Measurements from ENCODE around the gene SNED1. TPM values are rescaled to one million over a fixed set of nuclear protein-coding genes. Genes with fewer than 3 reads are reported as not detected.
"Not testable (repeated sequence)": the region's sequence is repeated elsewhere in the genome, so short reads cannot be mapped to it uniquely, and the experiment has no call there.

The SNED1 gene
- total RNA-seq, 1 donor from 2014 or later, result 0.11 TPM

- Mint-ChIP-seq H3K27me3 (ENCODE audit: insufficient read depth, low read depth) (no peaks in the 10 kb centered on the region), H3K4me3 (no peak overlapping the region), H3K36me3 (peaks cover 19% of the 10 kb centered on the region), H3K9me3 (no peaks in the 10 kb centered on the region), H3K27ac (no peak overlapping the region), H3K4me1 (no peaks in the 10 kb centered on the region)
- Histone ChIP-seq H3K4me1 (no peaks in the 10 kb centered on the region), H3K9ac (no peak overlapping the region), H3K9me3 (ENCODE audit: low read depth) (no peaks in the 10 kb centered on the region), H3K27me3 (no peaks in the 10 kb centered on the region), H3K4me2 (no peak overlapping the region), H3F3A (ENCODE audit: low read depth) (peaks cover 4% of the 10 kb centered on the region), H3K27ac (no peak overlapping the region), H2AFZ (replicated peaks) (no peak overlapping the region), H3K4me3 (no peak overlapping the region), H4K20me1 (ENCODE audit: low read depth) (peaks cover 15% of the 10 kb centered on the region), H3K36me3 (peaks cover 7% of the 10 kb centered on the region), H3K79me2 (ENCODE audit: low read depth) (no peaks in the 10 kb centered on the region)
- DNase-seq (ENCODE audit: low spot score), result no peak
- no peak for TF ChIP-seq EZH2phosphoT487 (IDR thresholded peaks at IDR 0.05)
These were observed 93.5 kb downstream of the SNED1 start for GRCh38 chr2:241091734-241092445.

GRCh38 chr2:241092677-241093076 lies 94.3 kb downstream of the SNED1 start:
- no peak overlapping the region for H3K4me3 Mint-ChIP-seq
- H3K4me1 ChIP-seq, result no peaks in the 10 kb centered on the region

GRCh38 chr2:241093133-241093781 lies 94.8 kb downstream of the SNED1 start:
- H3F3A ChIP-seq (ENCODE audit: low read depth); H3K4me2 ChIP-seq; H3K27me3 Mint-ChIP-seq (ENCODE audit: insufficient read depth, low read depth); H3K27ac Mint-ChIP-seq; H3K9me3 ChIP-seq (ENCODE audit: low read depth); H3K4me3 Mint-ChIP-seq; H3K9ac ChIP-seq; H2AFZ ChIP-seq (replicated peaks); H3K9me3 Mint-ChIP-seq; H3K4me1 Mint-ChIP-seq; H3K4me1 ChIP-seq; DNase-seq (ENCODE audit: low spot score); H3K27ac ChIP-seq; H3K4me3 ChIP-seq; H3K79me2 ChIP-seq (ENCODE audit: low read depth); H3K27me3 ChIP-seq; H3K36me3 ChIP-seq: not testable (repeated sequence)
- H3K36me3 Mint-ChIP-seq, result peaks cover 14% of the 10 kb centered on the region
- H4K20me1 ChIP-seq (ENCODE audit: low read depth), result peaks cover 15% of the 10 kb centered on the region

More at GRCh38 chr2:241092677-241093076, 94.3 kb downstream of the SNED1 start:
- no peaks in the 10 kb centered on the region for H3K9me3 Mint-ChIP-seq
- Histone ChIP-seq H3K9me3 (ENCODE audit: low read depth) (no peaks in the 10 kb centered on the region), H2AFZ (replicated peaks) (no peak overlapping the region), H3K4me2 (no peak overlapping the region), H3K36me3 (peaks cover 7% of the 10 kb centered on the region), H3F3A (ENCODE audit: low read depth) (peaks cover 4% of the 10 kb centered on the region), H3K27me3 (no peaks in the 10 kb centered on the region), H3K79me2 (ENCODE audit: low read depth) (peaks cover 2% of the 10 kb centered on the region), H4K20me1 (ENCODE audit: low read depth) (peaks cover 15% of the 10 kb centered on the region), H3K4me3 (no peak overlapping the region), H3K27ac (no peak overlapping the region), H3K9ac (no peak overlapping the region)
- no peak for DNase-seq (ENCODE audit: low spot score)
- H3K4me1 Mint-ChIP-seq, result no peaks in the 10 kb centered on the region
- H3K27me3 Mint-ChIP-seq (ENCODE audit: insufficient read depth, low read depth), result no peaks in the 10 kb centered on the region
- H3K27ac Mint-ChIP-seq, result no peak overlapping the region
- peaks cover 20% of the 10 kb centered on the region for H3K36me3 Mint-ChIP-seq
- TF ChIP-seq EZH2phosphoT487 (IDR thresholded peaks at IDR 0.05) (no peak), EZH2 (IDR thresholded peaks at IDR 0.05) (no peak), CTCF (IDR thresholded peaks at IDR 0.05) (no peak)

GRCh38 chr2:241094172-241094571 lies 95.8 kb downstream of the SNED1 start:
- Histone ChIP-seq H3K36me3 (peaks cover 7% of the 10 kb centered on the region), H3K9me3 (ENCODE audit: low read depth) (no peaks in the 10 kb centered on the region), H3K9ac (peak overlapping the region; percentile 17), H3K27me3 (no peaks in the 10 kb centered on the region), H3K4me3 (no peak overlapping the region), H3F3A (ENCODE audit: low read depth) (peaks cover 4% of the 10 kb centered on the region), H3K79me2 (ENCODE audit: low read depth) (peaks cover 17% of the 10 kb centered on the region), H3K4me1 (no peaks in the 10 kb centered on the region), H4K20me1 (ENCODE audit: low read depth) (peaks cover 15% of the 10 kb centered on the region), H2AFZ (replicated peaks) (no peak overlapping the region), H3K27ac (peak overlapping the region; percentile 33), H3K4me2 (no peak overlapping the region)
- TF ChIP-seq EZH2 (IDR thresholded peaks at IDR 0.05), result no peak
- TF ChIP-seq EZH2phosphoT487 (IDR thresholded peaks at IDR 0.05), result no peak
- TF ChIP-seq CTCF (IDR thresholded peaks at IDR 0.05), result no peak
- H3K27ac Mint-ChIP-seq, result no peak overlapping the region
- no peak overlapping the region for H3K4me3 Mint-ChIP-seq
- peak; percentile 41 for DNase-seq (ENCODE audit: low spot score)
- no peaks in the 10 kb centered on the region for H3K9me3 Mint-ChIP-seq
- H3K27me3 Mint-ChIP-seq (ENCODE audit: insufficient read depth, low read depth), result no peaks in the 10 kb centered on the region
- no peaks in the 10 kb centered on the region for H3K4me1 Mint-ChIP-seq
- H3K36me3 Mint-ChIP-seq, result peaks cover 10% of the 10 kb centered on the region
